ENCODE data around the gene PHGDH. TPM values are rescaled to one million over a fixed set of nuclear protein-coding genes. Genes with fewer than 3 reads are reported as not detected.

The PHGDH gene
- total and polyA plus RNA-seq, 2 donors (not counting 1 experiment from before 2014, with no cell fraction given), result 1.2 to 3.9 TPM

- Mint-ChIP-seq H3K27ac (no peak overlapping the region), H3K4me3 (no peak overlapping the region), H3K9me3 (ENCODE audit: insufficient read depth) (no peaks in the 10 kb centered on the region), H3K4me1 (peaks cover 4% of the 10 kb centered on the region), H3K27me3 (peaks cover 6% of the 10 kb centered on the region)
- Histone ChIP-seq H3K9me3 (ENCODE audit: control extremely low read depth in 1 of 3, control insufficient read depth in 2 of 3, insufficient read depth in 1 of 3, low read length in 2 of 3) (no peaks in the 10 kb centered on the region), H2AFZ (ENCODE audit: insufficient read depth, low read depth, low read length, poor library complexity, severe bottlenecking) (no peak overlapping the region), H3K4me2 (replicated peaks; ENCODE audit: low read depth, low read length, poor library complexity, severe bottlenecking) (no peak overlapping the region), H3K27ac (ENCODE audit: low read length in 2 of 2) (no peak overlapping the region), H3K36me3 (replicated peaks in 1 of 2; ENCODE audit: control extremely low read depth in 1 of 2, control insufficient read depth in 1 of 2, extremely low read depth in 1 of 2, insufficient read depth in 2 of 2, low read length in 1 of 2) (no peaks in the 10 kb centered on the region), H3K27me3 (replicated peaks in 1 of 4; ENCODE audit: control extremely low read depth in 1 of 4, control insufficient read depth in 3 of 4, insufficient read depth in 4 of 4, low read length in 3 of 4) (no peaks in the 10 kb centered on the region), H4K20me1 (ENCODE audit: control insufficient read depth, insufficient read depth, low read length, poor library complexity, severe bottlenecking) (no peaks in the 10 kb centered on the region), H3K4me3 (ENCODE audit: control extremely low read depth in 1 of 5, extremely low read depth in 1 of 5, insufficient read depth in 1 of 5, low read depth in 2 of 5, low read length in 4 of 5) (no peak overlapping the region), H3K9ac (ENCODE audit: low read length) (no peak overlapping the region), H3K79me2 (ENCODE audit: control insufficient read depth, insufficient read depth, low read length) (no peaks in the 10 kb centered on the region), H3K4me1 (ENCODE audit: control insufficient read depth in 2 of 2, insufficient read depth in 2 of 2, low read length in 2 of 2) (peaks cover 0 to 3% of the 10 kb centered on the region in 2 donors)
- ChIA-PET CTCF (interaction anchor here (1.0 to 3.6 kb wide), 7 partner anchors 9 to 37 kb away, joined by 3 to 21 read pairs (median 3); no protein-coding TSS in a partner anchor), POLR2A (no interaction called here)
- ATAC-seq (ENCODE audit: low read depth) (no peak), DNase-seq (no peak)
- 100% methylated on average over 1 of the region's 1 CpG for WGBS (ENCODE audit: insufficient coverage)
- intact Hi-C loops (cut with micrococcal nuclease), result no loop called here
- no peak for TF ChIP-seq EZH2 (IDR thresholded peaks at IDR 0.05; ENCODE audit: borderline replicate concordance, insufficient read depth, low read depth, low read length, poor library complexity, severe bottlenecking)
- TF ChIP-seq, protein P1, sequence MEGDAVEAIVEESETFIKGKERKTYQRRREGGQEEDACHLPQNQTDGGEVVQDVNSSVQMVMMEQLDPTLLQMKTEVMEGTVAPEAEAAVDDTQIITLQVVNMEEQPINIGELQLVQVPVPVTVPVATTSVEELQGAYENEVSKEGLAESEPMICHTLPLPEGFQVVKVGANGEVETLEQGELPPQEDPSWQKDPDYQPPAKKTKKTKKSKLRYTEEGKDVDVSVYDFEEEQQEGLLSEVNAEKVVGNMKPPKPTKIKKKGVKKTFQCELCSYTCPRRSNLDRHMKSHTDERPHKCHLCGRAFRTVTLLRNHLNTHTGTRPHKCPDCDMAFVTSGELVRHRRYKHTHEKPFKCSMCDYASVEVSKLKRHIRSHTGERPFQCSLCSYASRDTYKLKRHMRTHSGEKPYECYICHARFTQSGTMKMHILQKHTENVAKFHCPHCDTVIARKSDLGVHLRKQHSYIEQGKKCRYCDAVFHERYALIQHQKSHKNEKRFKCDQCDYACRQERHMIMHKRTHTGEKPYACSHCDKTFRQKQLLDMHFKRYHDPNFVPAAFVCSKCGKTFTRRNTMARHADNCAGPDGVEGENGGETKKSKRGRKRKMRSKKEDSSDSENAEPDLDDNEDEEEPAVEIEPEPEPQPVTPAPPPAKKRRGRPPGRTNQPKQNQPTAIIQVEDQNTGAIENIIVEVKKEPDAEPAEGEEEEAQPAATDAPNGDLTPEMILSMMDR (IDR thresholded peaks at IDR 0.05), result no peak
Observed at GRCh38 chr1:119745034-119745433, 33.3 kb downstream of the PHGDH start.

DNA sequence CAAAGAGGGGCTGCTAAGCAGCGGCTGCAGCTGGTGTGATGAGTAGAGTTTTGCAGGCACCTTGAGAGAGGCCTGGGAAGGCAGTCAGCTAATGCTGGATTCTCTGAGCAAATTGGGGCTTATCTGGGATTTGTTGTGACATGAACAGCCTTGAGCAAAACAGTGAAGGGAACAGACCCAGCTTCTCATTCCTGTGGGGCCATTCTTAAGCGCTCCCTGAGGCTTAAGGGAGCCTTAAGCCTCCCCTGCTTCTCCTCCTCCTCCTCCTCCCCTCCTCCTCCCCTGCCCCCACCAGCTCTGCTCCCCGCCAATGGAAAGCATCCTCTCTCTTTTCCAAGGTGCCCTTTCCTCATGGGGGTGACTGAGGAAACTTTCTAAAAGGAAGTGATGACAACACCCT is 35.7 kb downstream of the PHGDH start:
- Histone ChIP-seq H3K27ac (ENCODE audit: low read length in 2 of 2) (no peak overlapping the region), H3K9ac (ENCODE audit: low read length) (no peak overlapping the region), H3K36me3 (replicated peaks in 1 of 2; ENCODE audit: control extremely low read depth in 1 of 2, control insufficient read depth in 1 of 2, extremely low read depth in 1 of 2, insufficient read depth in 2 of 2, low read length in 1 of 2) (no peaks in the 10 kb centered on the region), H3K79me2 (ENCODE audit: control insufficient read depth, insufficient read depth, low read length) (no peaks in the 10 kb centered on the region), H4K20me1 (ENCODE audit: control insufficient read depth, insufficient read depth, low read length, poor library complexity, severe bottlenecking) (no peaks in the 10 kb centered on the region), H3K9me3 (ENCODE audit: control extremely low read depth in 1 of 3, control insufficient read depth in 2 of 3, insufficient read depth in 1 of 3, low read length in 2 of 3) (no peaks in the 10 kb centered on the region), H3K4me1 (ENCODE audit: control insufficient read depth in 2 of 2, insufficient read depth in 2 of 2, low read length in 2 of 2) (peaks cover 0 to 3% of the 10 kb centered on the region in 2 donors), H2AFZ (ENCODE audit: insufficient read depth, low read depth, low read length, poor library complexity, severe bottlenecking) (no peak overlapping the region), H3K27me3 (replicated peaks in 1 of 4; ENCODE audit: control extremely low read depth in 1 of 4, control insufficient read depth in 3 of 4, insufficient read depth in 4 of 4, low read length in 3 of 4) (peaks cover 0 to 6% (median 0%) of the 10 kb centered on the region in 4 experiments), H3K4me3 (ENCODE audit: control extremely low read depth in 1 of 5, extremely low read depth in 1 of 5, insufficient read depth in 1 of 5, low read depth in 2 of 5, low read length in 4 of 5) (no peak overlapping the region), H3K4me2 (replicated peaks; ENCODE audit: low read depth, low read length, poor library complexity, severe bottlenecking) (no peak overlapping the region)
- Mint-ChIP-seq H3K4me3 (no peak overlapping the region), H3K27ac (no peak overlapping the region), H3K9me3 (ENCODE audit: insufficient read depth) (no peaks in the 10 kb centered on the region), H3K27me3 (peaks cover 14% of the 10 kb centered on the region), H3K4me1 (peaks cover 4% of the 10 kb centered on the region)
- ChIA-PET POLR2A (no interaction called here), CTCF (no interaction called here)
- ATAC-seq (ENCODE audit: low read depth) (no peak), DNase-seq (no peak)
- WGBS (ENCODE audit: insufficient coverage), result 100% methylated on average over 1 of the region's 3 CpGs
- no peak for TF ChIP-seq EZH2 (IDR thresholded peaks at IDR 0.05; ENCODE audit: borderline replicate concordance, insufficient read depth, low read depth, low read length, poor library complexity, severe bottlenecking)
- TF ChIP-seq, protein P1 (IDR thresholded peaks at IDR 0.05), result no peak
- intact Hi-C loops (cut with micrococcal nuclease), result no loop called here
